Neural cell (in vitro differentiated cells): ENCODE results near the gene LRFN5. TPM values are rescaled to one million over a fixed set of nuclear protein-coding genes. Genes with fewer than 3 reads are reported as not detected.

Experiments used
- H2AFZ ChIP-seq: fragments of 200-600, 300-800 bp; sonication (generic), shearing (Covaris generic); 2 replicates; pipeline ENCODE4 v1.6.0; 2014; ENCODE audit warnings: low read depth, mild to moderate bottlenecking, antibody characterized with exemption, low read length, moderate library complexity
- H3F3A ChIP-seq: fragments of 200-600 bp; shearing (Covaris generic); 2 replicates; pipeline ENCODE4 v1.6.1; 2016; ENCODE audit warnings: mild to moderate bottlenecking, moderate library complexity, mixed read lengths, antibody characterized with exemption, low read length; ENCODE audit not compliant: insufficient read depth, poor library complexity, severe bottlenecking
- H3K27ac ChIP-seq: fragments of 200-600, 300-800 bp; sonication (generic), shearing (Covaris generic); 2 replicates; pipeline ENCODE4 v1.5.1; 2014; ENCODE audit warnings: mild to moderate bottlenecking, low read length, moderate library complexity
- H3K27me3 ChIP-seq: fragments of 300-800, 200-600 bp; sonication (generic), shearing (Covaris generic); 2 replicates; pipeline ENCODE4 v1.6.0; 2014; ENCODE audit warnings: mild to moderate bottlenecking, low read depth, low read length, moderate library complexity; ENCODE audit not compliant: insufficient read depth
- H3K36me3 ChIP-seq: fragments of 300-800, 200-600 bp; sonication (generic), shearing (Covaris generic); 2 replicates; pipeline ENCODE4 v1.5.1; 2014; ENCODE audit warnings: mild to moderate bottlenecking, antibody characterized with exemption, low read length, moderate library complexity; ENCODE audit not compliant: insufficient read depth
- H3K4me2 ChIP-seq: fragments of 300-800, 200-600 bp; sonication (generic), shearing (Covaris generic); 2 replicates; pipeline ENCODE4 v1.6.0; 2014; ENCODE audit warnings: mild to moderate bottlenecking, low read length
- H3K4me3 ChIP-seq: fragments of 300-800, 200-600 bp; sonication (generic), shearing (Covaris generic); 2 replicates; pipeline ENCODE4 v1.5.1; 2014; ENCODE audit warnings: mild to moderate bottlenecking, low read length, moderate library complexity
- H3K79me2 ChIP-seq: fragments of 200-600 bp; shearing (Covaris generic); replicated peaks from 2 replicates; pipeline ENCODE4 v1.6.0; 2014; ENCODE audit warnings: mild to moderate bottlenecking, low read length, moderate library complexity; ENCODE audit not compliant: insufficient read depth
- H3K9ac ChIP-seq: fragments of 300-800, 200-600 bp; sonication (generic), shearing (Covaris generic); 2 replicates; pipeline ENCODE4 v1.6.1; 2016; ENCODE audit warnings: mild to moderate bottlenecking, low read length, mixed read lengths
- H3K9me2 ChIP-seq: fragments of 200-600 bp; shearing (Covaris generic); 2 replicates; pipeline ENCODE4 v1.6.1; 2016; ENCODE audit warnings: mild to moderate bottlenecking, low read length, mixed read lengths; ENCODE audit not compliant: insufficient read depth
- H3K9me3 ChIP-seq: fragments of 200-600, 300-800 bp; sonication (generic), shearing (Covaris generic); 2 replicates; pipeline ENCODE4 v1.6.1; 2016; ENCODE audit warnings: mild to moderate bottlenecking, mixed run types, low read length, moderate library complexity, mixed read lengths
- H4K20me1 ChIP-seq: fragments of 200-600 bp; shearing (Covaris generic); 2 replicates; pipeline ENCODE4 v1.6.1; 2016; ENCODE audit warnings: mild to moderate bottlenecking, mixed run types; ENCODE audit not compliant: insufficient read depth
- EP300 ChIP-seq: fragments of 450-650 bp; conservative IDR thresholded peaks from 2 replicates; pipeline ENCODE4 v1.6.1; 2014; ENCODE audit warnings: antibody characterized with exemption, mild to moderate bottlenecking, moderate library complexity; ENCODE audit not compliant: poor library complexity, severe bottlenecking
- EZH2 ChIP-seq: fragments of 200-600, 300-800 bp; shearing (Covaris generic), sonication (generic); IDR thresholded peaks from 2 replicates; pipeline ENCODE4 v1.6.1; 2014; ENCODE audit warnings: antibody characterized with exemption, low read length, borderline replicate concordance, mild to moderate bottlenecking; ENCODE audit not compliant: insufficient read depth, poor library complexity, severe bottlenecking
- MXI1 ChIP-seq: fragments of 450-650 bp; conservative IDR thresholded peaks from 2 replicates; pipeline ENCODE4 v1.6.1; 2014; ENCODE audit warnings: antibody characterized with exemption, mild to moderate bottlenecking; ENCODE audit not compliant: poor library complexity, severe bottlenecking
- POLR2AphosphoS5 ChIP-seq: IDR thresholded peaks from 2 replicates; pipeline ENCODE4 v1.6.1; 2012
- RAD21 ChIP-seq: fragments of 450-650 bp; conservative IDR thresholded peaks from 2 replicates; pipeline ENCODE4 v1.6.1; 2014; ENCODE audit warnings: antibody characterized with exemption, mild to moderate bottlenecking, moderate library complexity
- SMC3 ChIP-seq: fragments of 450-650 bp; conservative IDR thresholded peaks from 2 replicates; pipeline ENCODE4 v1.6.1; 2014; ENCODE audit warnings: antibody characterized with exemption, mild to moderate bottlenecking, moderate library complexity; ENCODE audit not compliant: poor library complexity
- TAF1 ChIP-seq: IDR thresholded peaks from 2 replicates; pipeline ENCODE4 v1.6.1; 2012; ENCODE audit warnings: low read depth
- polyA plus RNA-seq: library from polyadenylated mRNA; depleted of rRNA; stranded (reverse); fragments of >200 nt; gene quantifications from 2 replicates; pipeline ENCODE4 v1.2.3, GENCODE V29; 2014
- TF ChIP-seq, protein P1 (sequence below): IDR thresholded peaks from 2 replicates; pipeline ENCODE4 v1.6.1; 2012; ENCODE audit warnings: borderline replicate concordance
- TF ChIP-seq, protein P2 (sequence below): fragments of 450-650 bp; IDR thresholded peaks from 2 replicates; pipeline ENCODE4 v1.5.1; 2014; ENCODE audit warnings: antibody characterized with exemption, mild to moderate bottlenecking, moderate library complexity; ENCODE audit not compliant: poor library complexity, severe bottlenecking

Gene LRFN5
- polyA plus RNA-seq, 1 donor from 2014 or later = 24.5 TPM

DNA sequence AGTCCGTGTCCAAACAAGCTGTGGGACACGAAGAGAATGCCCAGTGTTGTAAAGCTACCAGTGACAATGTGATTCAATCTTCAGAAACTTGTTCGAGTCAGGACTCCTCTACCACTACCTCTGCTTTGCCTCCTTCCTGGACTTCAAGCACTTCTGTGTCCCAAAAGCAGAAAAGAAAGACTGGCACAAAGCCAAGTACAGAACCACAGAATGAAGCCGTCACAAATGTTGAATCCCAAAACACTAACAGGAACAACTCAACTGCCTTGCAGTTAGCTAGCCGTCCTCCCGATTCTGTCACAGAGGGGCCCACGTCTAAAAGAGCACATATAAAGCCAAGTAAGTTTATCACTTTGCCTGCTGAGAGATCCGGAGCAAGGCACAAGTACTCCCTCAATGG, 284.9 kb downstream of the LRFN5 start:
- Histone ChIP-seq H3K79me2 (no peaks in the 10 kb centered on the region), H3F3A (no peaks in the 10 kb centered on the region), H3K4me2 (no peak overlapping the region), H3K36me3 (no peaks in the 10 kb centered on the region), H3K27me3 (no peaks in the 10 kb centered on the region), H2AFZ (no peak overlapping the region), H4K20me1 (no peaks in the 10 kb centered on the region), H3K4me3 (no peak overlapping the region), H3K27ac (no peak overlapping the region), H3K9me2 (no peaks in the 10 kb centered on the region), H3K9ac (no peak overlapping the region), H3K9me3 (no peaks in the 10 kb centered on the region)
- TF ChIP-seq RAD21 (no peak), TAF1 (no peak), SMC3 (no peak), POLR2AphosphoS5 (no peak), MXI1 (no peak), EP300 (no peak), EZH2 (no peak)
- TF ChIP-seq, protein P1, sequence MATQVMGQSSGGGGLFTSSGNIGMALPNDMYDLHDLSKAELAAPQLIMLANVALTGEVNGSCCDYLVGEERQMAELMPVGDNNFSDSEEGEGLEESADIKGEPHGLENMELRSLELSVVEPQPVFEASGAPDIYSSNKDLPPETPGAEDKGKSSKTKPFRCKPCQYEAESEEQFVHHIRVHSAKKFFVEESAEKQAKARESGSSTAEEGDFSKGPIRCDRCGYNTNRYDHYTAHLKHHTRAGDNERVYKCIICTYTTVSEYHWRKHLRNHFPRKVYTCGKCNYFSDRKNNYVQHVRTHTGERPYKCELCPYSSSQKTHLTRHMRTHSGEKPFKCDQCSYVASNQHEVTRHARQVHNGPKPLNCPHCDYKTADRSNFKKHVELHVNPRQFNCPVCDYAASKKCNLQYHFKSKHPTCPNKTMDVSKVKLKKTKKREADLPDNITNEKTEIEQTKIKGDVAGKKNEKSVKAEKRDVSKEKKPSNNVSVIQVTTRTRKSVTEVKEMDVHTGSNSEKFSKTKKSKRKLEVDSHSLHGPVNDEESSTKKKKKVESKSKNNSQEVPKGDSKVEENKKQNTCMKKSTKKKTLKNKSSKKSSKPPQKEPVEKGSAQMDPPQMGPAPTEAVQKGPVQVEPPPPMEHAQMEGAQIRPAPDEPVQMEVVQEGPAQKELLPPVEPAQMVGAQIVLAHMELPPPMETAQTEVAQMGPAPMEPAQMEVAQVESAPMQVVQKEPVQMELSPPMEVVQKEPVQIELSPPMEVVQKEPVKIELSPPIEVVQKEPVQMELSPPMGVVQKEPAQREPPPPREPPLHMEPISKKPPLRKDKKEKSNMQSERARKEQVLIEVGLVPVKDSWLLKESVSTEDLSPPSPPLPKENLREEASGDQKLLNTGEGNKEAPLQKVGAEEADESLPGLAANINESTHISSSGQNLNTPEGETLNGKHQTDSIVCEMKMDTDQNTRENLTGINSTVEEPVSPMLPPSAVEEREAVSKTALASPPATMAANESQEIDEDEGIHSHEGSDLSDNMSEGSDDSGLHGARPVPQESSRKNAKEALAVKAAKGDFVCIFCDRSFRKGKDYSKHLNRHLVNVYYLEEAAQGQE = no peak
- TF ChIP-seq, protein P2, sequence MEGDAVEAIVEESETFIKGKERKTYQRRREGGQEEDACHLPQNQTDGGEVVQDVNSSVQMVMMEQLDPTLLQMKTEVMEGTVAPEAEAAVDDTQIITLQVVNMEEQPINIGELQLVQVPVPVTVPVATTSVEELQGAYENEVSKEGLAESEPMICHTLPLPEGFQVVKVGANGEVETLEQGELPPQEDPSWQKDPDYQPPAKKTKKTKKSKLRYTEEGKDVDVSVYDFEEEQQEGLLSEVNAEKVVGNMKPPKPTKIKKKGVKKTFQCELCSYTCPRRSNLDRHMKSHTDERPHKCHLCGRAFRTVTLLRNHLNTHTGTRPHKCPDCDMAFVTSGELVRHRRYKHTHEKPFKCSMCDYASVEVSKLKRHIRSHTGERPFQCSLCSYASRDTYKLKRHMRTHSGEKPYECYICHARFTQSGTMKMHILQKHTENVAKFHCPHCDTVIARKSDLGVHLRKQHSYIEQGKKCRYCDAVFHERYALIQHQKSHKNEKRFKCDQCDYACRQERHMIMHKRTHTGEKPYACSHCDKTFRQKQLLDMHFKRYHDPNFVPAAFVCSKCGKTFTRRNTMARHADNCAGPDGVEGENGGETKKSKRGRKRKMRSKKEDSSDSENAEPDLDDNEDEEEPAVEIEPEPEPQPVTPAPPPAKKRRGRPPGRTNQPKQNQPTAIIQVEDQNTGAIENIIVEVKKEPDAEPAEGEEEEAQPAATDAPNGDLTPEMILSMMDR = no peak

DNA sequence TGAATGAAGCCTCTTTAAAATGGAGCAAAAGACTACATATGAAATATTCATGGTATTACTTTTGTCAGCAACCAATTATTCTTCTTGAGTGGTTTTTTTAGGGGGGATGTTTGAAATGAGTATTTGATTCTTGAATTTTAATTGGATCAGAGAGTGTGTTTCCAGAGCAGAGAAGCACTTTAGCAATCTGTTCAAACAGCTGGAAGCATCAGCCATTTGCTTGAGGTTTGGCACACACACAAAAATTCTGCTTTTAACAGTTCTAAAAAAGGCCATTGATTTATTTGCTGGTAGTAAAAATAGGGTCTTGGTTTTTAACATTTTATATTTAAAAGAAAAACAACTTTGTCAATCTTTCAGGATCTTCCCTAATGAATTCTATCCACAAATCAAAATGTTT, 292.7 kb downstream of the LRFN5 start:
- H3K27me3 ChIP-seq = no peaks in the 10 kb centered on the region
- H3K9me3 ChIP-seq = no peaks in the 10 kb centered on the region
- TF ChIP-seq EP300 (no peak), TAF1 (no peak), SMC3 (no peak), EZH2 (no peak), RAD21 (no peak), POLR2AphosphoS5 (no peak), MXI1 (no peak)
- TF ChIP-seq, protein P1 = no peak
- TF ChIP-seq, protein P2 = no peak
- H3K36me3 ChIP-seq = no peaks in the 10 kb centered on the region
- no peak overlapping the region for H2AFZ ChIP-seq
- no peak overlapping the region for H3K4me2 ChIP-seq
- H3K9ac ChIP-seq = no peak overlapping the region
- H3K4me3 ChIP-seq = no peak overlapping the region
- H3F3A ChIP-seq = peaks cover 2% of the 10 kb centered on the region
- no peaks in the 10 kb centered on the region for H4K20me1 ChIP-seq
- no peaks in the 10 kb centered on the region for H3K9me2 ChIP-seq
- no peaks in the 10 kb centered on the region for H3K79me2 ChIP-seq
- H3K27ac ChIP-seq = no peak overlapping the region
